AG04449 (cell line): ENCODE results near the gene C3orf22.
A peak's percentile ranks its signal among the peaks of the same experiment; 100 is the strongest.

Experiments
- CTCF ChIA-PET: fragments of 350-600 bp; formaldehyde crosslinking; extraction: SDS; loops from one replicate; lab custom pipeline; 2021; ENCODE audit warnings: antibody characterized with exemption; lab: Yijun Ruan, JAX
- POLR2A ChIA-PET: fragments of 400-600, 350-600 bp; formaldehyde crosslinking; extraction: SDS; loops from one replicate; lab custom pipeline; 2020; ENCODE audit warnings: antibody characterized with exemption, inconsistent platforms; lab: Yijun Ruan, JAX
- DNase-seq: peaks from one replicate; pipeline ENCODE4 v3.0.0-alpha.2; 2010; ENCODE audit warnings: low read depth, low spot score
- H3K4me3 ChIP-seq: 2 replicates; pipeline ENCODE4 v1.5.1; 2011; ENCODE audit warnings: low read depth, mild to moderate bottlenecking, control low read depth, low read length
- TF ChIP-seq, protein P1 (sequence below): IDR thresholded peaks from one replicate; pipeline ENCODE4 v1.5.1; 2011; ENCODE audit warnings: mild to moderate bottlenecking, moderate library complexity, low read length, control low read depth, inconsistent platforms; ENCODE audit not compliant: insufficient read depth; ENCODE audit errors: missing control alignments

C3orf22 gene

GRCh38 chr3:126530171-126531050 lies 28.3 kb downstream of the C3orf22 start:
- TF ChIP-seq, protein P1, sequence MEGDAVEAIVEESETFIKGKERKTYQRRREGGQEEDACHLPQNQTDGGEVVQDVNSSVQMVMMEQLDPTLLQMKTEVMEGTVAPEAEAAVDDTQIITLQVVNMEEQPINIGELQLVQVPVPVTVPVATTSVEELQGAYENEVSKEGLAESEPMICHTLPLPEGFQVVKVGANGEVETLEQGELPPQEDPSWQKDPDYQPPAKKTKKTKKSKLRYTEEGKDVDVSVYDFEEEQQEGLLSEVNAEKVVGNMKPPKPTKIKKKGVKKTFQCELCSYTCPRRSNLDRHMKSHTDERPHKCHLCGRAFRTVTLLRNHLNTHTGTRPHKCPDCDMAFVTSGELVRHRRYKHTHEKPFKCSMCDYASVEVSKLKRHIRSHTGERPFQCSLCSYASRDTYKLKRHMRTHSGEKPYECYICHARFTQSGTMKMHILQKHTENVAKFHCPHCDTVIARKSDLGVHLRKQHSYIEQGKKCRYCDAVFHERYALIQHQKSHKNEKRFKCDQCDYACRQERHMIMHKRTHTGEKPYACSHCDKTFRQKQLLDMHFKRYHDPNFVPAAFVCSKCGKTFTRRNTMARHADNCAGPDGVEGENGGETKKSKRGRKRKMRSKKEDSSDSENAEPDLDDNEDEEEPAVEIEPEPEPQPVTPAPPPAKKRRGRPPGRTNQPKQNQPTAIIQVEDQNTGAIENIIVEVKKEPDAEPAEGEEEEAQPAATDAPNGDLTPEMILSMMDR: no peak
- CTCF ChIA-PET: no interaction called here
- no peak for DNase-seq
- POLR2A ChIA-PET: no interaction called here
- H3K4me3 ChIP-seq: no peak overlapping the region

DNA sequence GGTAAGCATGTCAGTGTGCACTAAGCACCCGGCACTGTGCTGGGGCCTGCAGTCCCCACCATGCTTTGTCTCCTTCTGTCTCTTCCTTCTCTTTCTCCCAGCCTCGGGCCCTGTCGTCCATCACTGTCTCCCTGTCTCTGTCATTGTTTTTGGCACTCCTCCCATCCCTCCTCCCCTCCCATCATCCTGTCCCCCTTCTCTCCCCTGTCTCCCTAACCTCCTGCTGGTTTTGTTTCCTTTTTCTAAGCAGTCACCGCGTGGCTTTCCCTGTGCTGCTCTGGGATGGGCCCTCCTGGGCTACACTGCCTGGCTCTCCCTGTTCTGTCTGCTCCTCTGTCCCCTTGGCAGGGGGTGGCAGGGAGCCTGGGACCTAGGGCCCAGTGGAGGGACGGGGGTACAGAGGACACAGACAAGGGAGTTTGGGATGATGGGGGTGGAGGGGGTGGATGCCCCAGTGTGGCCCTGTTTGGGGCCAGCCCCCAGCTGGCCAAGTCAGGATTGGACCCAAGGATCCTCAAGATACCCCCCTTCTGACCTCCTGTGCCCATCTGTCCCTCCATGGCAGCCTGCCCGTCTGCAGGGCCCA lies 29.1 kb downstream of the C3orf22 start:
- TF ChIP-seq, protein P1: no peak
- no peak for DNase-seq
- ChIA-PET CTCF (no interaction called here), POLR2A (no interaction called here)
- H3K4me3 ChIP-seq: no peak overlapping the region

- ChIA-PET POLR2A (no interaction called here), CTCF (no interaction called here)
Measured at GRCh38 chr3:126528800-126529541, 29.8 kb downstream of the C3orf22 start.

GRCh38 chr3:126528419-126528799 lies 30.3 kb downstream of the C3orf22 start:
- ChIA-PET CTCF (no interaction called here), POLR2A (no interaction called here)
- no peak for DNase-seq
- H3K4me3 ChIP-seq: no peak overlapping the region
- TF ChIP-seq, protein P1: no peak

More at GRCh38 chr3:126528800-126529541, 29.8 kb downstream of the C3orf22 start:
- TF ChIP-seq, protein P1: peak; percentile 7
- DNase-seq: no peak
- no peak overlapping the region for H3K4me3 ChIP-seq

- TF ChIP-seq, protein P1: no peak
- ChIA-PET POLR2A (interaction anchor here (1.1 kb wide), 1 partner anchor 9 kb away, joined by 3 read pairs; no protein-coding TSS in a partner anchor), CTCF (interaction anchor here (0.8 to 1.8 kb wide), 5 partner anchors 117 to 1020 kb away, joined by 3 to 6 read pairs (median 3); no protein-coding TSS in a partner anchor)
- H3K4me3 ChIP-seq: no peak overlapping the region
- no peak for DNase-seq
Measured at GRCh38 chr3:126527455-126528211, 31.1 kb downstream of the C3orf22 start.
